Stomach smooth muscle (tissue), 2 donors: Measurements from ENCODE around the gene GRM4.

Source experiments
- H3K27ac ChIP-seq: one replicate; pipeline ENCODE4 v1.7.0; 2013; ENCODE audit warnings: mild to moderate bottlenecking, low read length, inconsistent platforms
- H3K27me3 ChIP-seq, 2 donors: one replicate each; pipeline ENCODE4 v1.7.0; 2013; ENCODE audit warnings: low read length in 2 of 2; ENCODE audit not compliant: insufficient read depth in 2 of 2, control insufficient read depth in 1 of 2
- H3K36me3 ChIP-seq, 2 donors: one replicate each; pipeline ENCODE4 v1.7.0; 2013; ENCODE audit warnings: low read length in 2 of 2; ENCODE audit not compliant: control insufficient read depth in 2 of 2, insufficient read depth in 2 of 2
- H3K4me1 ChIP-seq: one replicate; pipeline ENCODE4 v1.7.0; 2013; ENCODE audit warnings: low read length; ENCODE audit not compliant: control insufficient read depth, insufficient read depth
- H3K4me3 ChIP-seq, 2 donors: one replicate each; pipeline ENCODE4 v1.7.0; 2013; ENCODE audit warnings: low read length in 2 of 2
- H3K9ac ChIP-seq, 2 donors: one replicate each; pipeline ENCODE4 v1.7.0; 2013; ENCODE audit warnings: low read length in 2 of 2, mild to moderate bottlenecking in 1 of 2
- H3K9me3 ChIP-seq, 2 donors: one replicate each; pipeline ENCODE4 v1.7.0; 2013; ENCODE audit warnings: low read length in 2 of 2; ENCODE audit not compliant: control insufficient read depth in 2 of 2
- donor health status: healthy.
- donor health status: Pancreatic carcinoma.

GRM4 gene

DNA sequence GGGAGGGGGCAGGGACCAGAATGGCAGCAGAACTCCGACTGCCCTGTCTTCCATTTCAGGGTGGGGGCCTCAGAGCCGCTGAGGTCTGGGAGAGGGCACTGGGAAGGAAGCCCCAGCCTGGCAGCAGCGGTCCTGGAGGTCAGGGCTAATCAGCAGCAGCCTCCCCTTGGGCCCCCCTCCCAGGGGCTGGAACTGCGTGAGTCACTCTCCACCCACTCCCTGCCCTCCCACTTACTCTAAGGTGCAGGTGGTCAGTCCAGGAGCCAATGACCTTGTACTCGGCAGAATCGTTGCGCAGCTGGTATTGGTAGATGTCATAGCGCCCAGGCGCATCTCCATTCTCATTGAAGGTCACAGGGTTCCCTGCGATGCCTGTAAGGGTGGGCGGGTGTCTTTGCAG lies 105.9 kb downstream of the GRM4 start:
- H3K36me3 ChIP-seq, result no peaks in the 10 kb centered on the region

GRCh38 chr6:34037151-34037550 lies 108.7 kb downstream of the GRM4 start:
- Histone ChIP-seq H3K36me3 (no peaks in the 10 kb centered on the region), H3K9ac (no peak overlapping the region), H3K27ac (no peak overlapping the region), H3K9me3 (no peaks in the 10 kb centered on the region), H3K4me3 (no peak overlapping the region), H3K27me3 (peaks cover 0 to 14% of the 10 kb centered on the region in 2 donors), H3K4me1 (no peaks in the 10 kb centered on the region)

More for the DNA sequence above, 105.9 kb downstream of the GRM4 start:
- Histone ChIP-seq H3K27me3 (peaks cover 0 to 11% of the 10 kb centered on the region in 2 donors), H3K27ac (no peak overlapping the region), H3K4me1 (no peaks in the 10 kb centered on the region), H3K4me3 (no peak overlapping the region), H3K9ac (no peak overlapping the region), H3K9me3 (no peaks in the 10 kb centered on the region)

DNA sequence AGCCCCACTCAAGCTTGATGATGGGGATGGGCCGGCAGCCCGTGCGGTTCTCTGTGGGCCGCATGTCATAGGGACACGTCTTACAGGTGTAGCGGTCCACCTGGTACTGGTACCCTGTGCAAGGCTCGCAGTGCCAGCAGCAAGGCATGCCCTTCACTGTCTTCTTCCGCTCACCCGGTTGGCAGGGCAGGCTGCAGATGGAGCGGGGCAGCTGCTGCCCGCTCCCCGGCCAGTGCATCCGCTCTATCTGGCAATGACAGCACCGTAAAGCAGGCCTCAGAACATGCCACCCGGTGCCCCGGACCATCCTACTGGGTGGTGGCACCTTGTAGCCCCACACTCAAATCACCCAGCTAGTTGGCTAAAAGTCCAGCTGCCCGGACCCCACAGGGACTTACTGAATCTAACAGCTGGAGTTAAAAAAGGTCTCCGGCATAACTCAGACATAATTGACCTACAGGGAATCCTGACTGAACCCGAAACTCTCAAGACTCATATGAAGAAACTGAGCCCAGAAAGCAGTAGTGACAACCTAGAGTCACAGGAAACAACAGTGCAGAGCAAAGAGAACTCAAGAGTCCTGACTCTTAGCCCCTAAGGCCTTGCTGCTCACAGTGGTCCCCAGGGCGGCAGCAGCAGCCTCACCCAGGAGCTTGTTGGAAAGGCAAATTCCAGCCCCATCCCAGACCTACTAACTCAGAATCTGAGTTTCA lies 109.4 kb downstream of the GRM4 start:
- peaks cover 0 to 13% of the 10 kb centered on the region in 2 donors for H3K27me3 ChIP-seq
- H3K9ac ChIP-seq, result no peak overlapping the region
- H3K4me3 ChIP-seq, result no peak overlapping the region
- no peaks in the 10 kb centered on the region for H3K4me1 ChIP-seq
- no peak overlapping the region for H3K27ac ChIP-seq
- H3K9me3 ChIP-seq, result no peaks in the 10 kb centered on the region
- no peaks in the 10 kb centered on the region for H3K36me3 ChIP-seq

- Histone ChIP-seq H3K36me3 (no peaks in the 10 kb centered on the region), H3K27me3 (peaks cover 0 to 10% of the 10 kb centered on the region in 2 donors), H3K27ac (no peak overlapping the region), H3K9ac (no peak overlapping the region), H3K9me3 (no peaks in the 10 kb centered on the region), H3K4me3 (no peak overlapping the region), H3K4me1 (no peaks in the 10 kb centered on the region)
These were observed 110.1 kb downstream of the GRM4 start for GRCh38 chr6:34035704-34036356.

DNA sequence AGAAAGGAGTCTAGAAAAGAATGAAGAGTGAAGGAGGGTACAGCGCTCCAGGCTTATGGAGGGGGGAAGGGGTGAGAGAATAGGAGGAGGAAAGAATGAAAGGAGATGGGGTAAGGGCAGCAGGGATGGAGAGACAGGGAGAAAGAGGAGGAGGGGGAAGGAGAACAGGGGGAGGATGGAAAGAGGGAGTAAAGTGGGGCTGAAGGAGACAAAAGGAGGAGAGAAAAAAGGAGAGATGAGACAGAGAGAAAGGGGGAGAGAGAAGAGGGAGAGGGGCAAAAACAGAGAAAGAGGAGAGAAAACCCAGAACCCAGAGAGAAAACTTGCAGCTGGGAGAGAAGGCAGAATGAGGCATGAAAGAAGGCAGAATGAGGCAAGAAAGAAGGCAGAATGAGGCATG lies 110.7 kb downstream of the GRM4 start:
- no peak overlapping the region for H3K4me3 ChIP-seq
- peaks cover 0 to 10% of the 10 kb centered on the region in 2 donors for H3K27me3 ChIP-seq
- no peaks in the 10 kb centered on the region for H3K36me3 ChIP-seq
- H3K9me3 ChIP-seq, result no peaks in the 10 kb centered on the region
- H3K4me1 ChIP-seq, result no peaks in the 10 kb centered on the region
- H3K27ac ChIP-seq, result no peak overlapping the region
- no peak overlapping the region for H3K9ac ChIP-seq

GRCh38 chr6:34032856-34033255 lies 113.0 kb downstream of the GRM4 start:
- Histone ChIP-seq H3K9ac (no peak overlapping the region), H3K27me3 (peaks cover 0 to 7% of the 10 kb centered on the region in 2 donors), H3K4me3 (no peak overlapping the region), H3K4me1 (no peaks in the 10 kb centered on the region), H3K9me3 (no peaks in the 10 kb centered on the region), H3K36me3 (no peaks in the 10 kb centered on the region), H3K27ac (no peak overlapping the region)

- Histone ChIP-seq H3K9me3 (no peaks in the 10 kb centered on the region), H3K27me3 (peaks cover 0 to 3% of the 10 kb centered on the region in 2 donors), H3K9ac (no peak overlapping the region), H3K27ac (no peak overlapping the region), H3K4me1 (no peaks in the 10 kb centered on the region), H3K4me3 (no peak overlapping the region), H3K36me3 (no peaks in the 10 kb centered on the region)
These were observed 114.1 kb downstream of the GRM4 start for GRCh38 chr6:34031625-34032383.

DNA sequence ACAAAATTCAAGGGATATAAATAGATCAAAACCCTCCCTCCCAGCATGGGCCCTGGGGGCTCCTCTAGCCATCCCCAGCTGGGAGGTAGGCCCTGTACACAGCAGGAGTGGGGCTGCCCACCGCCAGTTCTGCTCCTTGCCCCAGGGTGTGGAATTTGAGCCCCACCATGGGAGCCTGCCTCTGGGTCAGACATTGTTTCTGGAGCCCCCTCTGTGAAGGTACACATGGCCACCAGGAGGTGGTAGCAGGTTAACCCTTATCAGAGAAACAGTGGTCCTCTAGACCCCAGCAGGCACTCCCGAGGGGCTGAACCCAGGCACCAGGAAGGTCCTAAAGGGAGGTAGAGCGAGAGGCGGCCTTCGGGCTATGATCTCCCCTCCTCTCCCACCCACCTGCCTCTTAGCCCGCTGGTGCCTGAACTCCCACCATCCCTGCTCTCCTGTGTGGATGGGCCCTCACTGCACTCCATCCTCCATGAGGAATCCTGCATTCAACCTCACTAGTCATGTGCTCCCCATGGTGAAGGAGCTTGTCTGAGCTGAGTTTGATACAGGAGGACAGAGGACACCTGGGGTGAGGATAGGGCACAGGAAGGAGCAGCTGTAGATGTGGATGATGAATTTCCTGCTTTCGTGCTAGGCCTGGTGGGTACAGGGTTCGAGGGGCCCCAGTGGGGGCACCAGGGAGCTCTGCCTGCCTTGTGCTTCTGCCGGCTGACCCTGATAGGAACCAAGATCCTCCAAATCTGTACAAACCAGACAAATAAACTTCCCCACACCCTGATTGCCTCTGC lies 114.9 kb downstream of the GRM4 start:
- peaks cover 0 to 3% of the 10 kb centered on the region in 2 donors for H3K27me3 ChIP-seq
- H3K4me3 ChIP-seq, result no peak overlapping the region
- no peak overlapping the region for H3K27ac ChIP-seq
- H3K4me1 ChIP-seq, result no peaks in the 10 kb centered on the region
- H3K9me3 ChIP-seq, result no peaks in the 10 kb centered on the region
- no peak overlapping the region for H3K9ac ChIP-seq
- H3K36me3 ChIP-seq, result no peaks in the 10 kb centered on the region

- peaks cover 0 to 3% of the 10 kb centered on the region in 2 donors for H3K27me3 ChIP-seq
These were observed 116.2 kb downstream of the GRM4 start for GRCh38 chr6:34029489-34030280.

More at GRCh38 chr6:34029489-34030280, 116.2 kb downstream of the GRM4 start:
- no peaks in the 10 kb centered on the region for H3K36me3 ChIP-seq
- H3K4me1 ChIP-seq, result no peaks in the 10 kb centered on the region
- H3K27ac ChIP-seq, result no peak overlapping the region
- no peak overlapping the region for H3K9ac ChIP-seq
- no peaks in the 10 kb centered on the region for H3K9me3 ChIP-seq
- H3K4me3 ChIP-seq, result no peak overlapping the region
